Hepatocyte (in vitro differentiated cells): Measurements from ENCODE around the gene PCGF3. TPM values are rescaled to one million over a fixed set of nuclear protein-coding genes. Genes with fewer than 3 reads are reported as not detected.

Source experiments
- DNase-seq: peaks from one replicate; pipeline ENCODE4 v3.0.0-alpha.2; 2016; ENCODE audit warnings: low spot score
- H2AFZ ChIP-seq: fragments of 200-600 bp; sonication (generic); 2 replicates; pipeline ENCODE4 v1.6.0; 2016; ENCODE audit warnings: antibody characterized with exemption, mild to moderate bottlenecking
- H3K27ac ChIP-seq: fragments of 200-600 bp; sonication (generic); 2 replicates; pipeline ENCODE4 v1.5.1; 2016; ENCODE audit warnings: mild to moderate bottlenecking
- H3K27me3 ChIP-seq: fragments of 200-600 bp; sonication (generic); 2 replicates; pipeline ENCODE4 v1.6.1; 2016
- H3K36me3 ChIP-seq: fragments of 200-600 bp; sonication (generic); replicated peaks from 2 replicates; pipeline ENCODE4 v1.5.1; 2016; ENCODE audit warnings: low read depth; ENCODE audit not compliant: insufficient read depth
- H3K4me1 ChIP-seq: fragments of 200-600 bp; sonication (generic); 2 replicates; pipeline ENCODE4 v1.5.1; 2016; ENCODE audit warnings: mild to moderate bottlenecking, moderate library complexity; ENCODE audit not compliant: insufficient read depth
- H3K4me2 ChIP-seq: fragments of 200-600 bp; sonication (generic); 2 replicates; pipeline ENCODE4 v1.6.0; 2016
- H3K4me3 ChIP-seq: fragments of 200-600 bp; sonication (generic); 2 replicates; pipeline ENCODE4 v1.5.1; 2016; ENCODE audit warnings: mild to moderate bottlenecking
- H3K79me2 ChIP-seq: fragments of 200-600 bp; sonication (generic); 2 replicates; pipeline ENCODE4 v1.6.0; 2017; ENCODE audit warnings: mild to moderate bottlenecking
- H3K9me2 ChIP-seq: fragments of 200-600 bp; sonication (generic); replicated peaks from 2 replicates; pipeline ENCODE4 v1.6.0; 2017; ENCODE audit warnings: mild to moderate bottlenecking; ENCODE audit not compliant: insufficient read depth
- H3K9me3 ChIP-seq: fragments of 200-600 bp; sonication (generic); 2 replicates; pipeline ENCODE4 v1.5.1; 2016; ENCODE audit warnings: low read depth, mild to moderate bottlenecking
- H4K20me1 ChIP-seq: fragments of 200-600 bp; sonication (generic); 2 replicates; pipeline ENCODE4 v1.6.0; 2016; ENCODE audit warnings: mild to moderate bottlenecking; ENCODE audit not compliant: insufficient read depth, poor library complexity, severe bottlenecking
- EZH2 ChIP-seq: fragments of 200-600 bp; sonication (generic); IDR thresholded peaks from 2 replicates; pipeline ENCODE4 v1.6.1; 2016; ENCODE audit warnings: antibody characterized with exemption, mild to moderate bottlenecking, borderline replicate concordance
- EZH2phosphoT487 ChIP-seq: fragments of 200-600 bp; sonication (generic); IDR thresholded peaks from one replicate; pipeline ENCODE4 v1.6.1; 2018; ENCODE audit warnings: antibody characterized with exemption, mild to moderate bottlenecking, low read depth, moderate library complexity; ENCODE audit not compliant: unreplicated experiment, severe bottlenecking
- WGBS: methylation state at CpG from one replicate; pipeline ENCODE4 v1.1.6; 2016; ENCODE audit warnings: low lambda C conversion rate; ENCODE audit errors: missing lambda C conversion rate; 5-methylcytosine and 5-hydroxymethylcytosine counted together
- polyA plus RNA-seq: library from polyadenylated mRNA; unstranded; fragments of >200 nt; fragmentation: Nextera tagmentation; extraction: Ambion mirVana; gene quantifications from 2 replicates; pipeline ENCODE4 v1.2.1, GENCODE V29; 2016
- total RNA-seq: library from RNA; depleted of rRNA; stranded (reverse); fragments of >200 nt; gene quantifications from 2 replicates; pipeline ENCODE4 v1.2.3, GENCODE V29; 2014
- TF ChIP-seq, protein P1 (sequence below): fragments of 200-600 bp; sonication (generic); IDR thresholded peaks from 2 replicates; pipeline ENCODE4 v1.5.1; 2016; ENCODE audit warnings: antibody characterized with exemption, mild to moderate bottlenecking; ENCODE audit not compliant: poor library complexity

The PCGF3 gene
- total and polyA plus RNA-seq, 2 experiments from 2014 or later = 21.8 to 43.5 TPM

- no peak for DNase-seq
- Histone ChIP-seq H3K4me1 (peaks cover 3% of the 10 kb centered on the region), H3K9me2 (no peaks in the 10 kb centered on the region), H3K79me2 (peaks cover 88% of the 10 kb centered on the region), H3K27me3 (no peaks in the 10 kb centered on the region), H3K27ac (no peak overlapping the region), H4K20me1 (peaks cover 62% of the 10 kb centered on the region), H2AFZ (no peak overlapping the region), H3K4me2 (no peak overlapping the region), H3K9me3 (no peaks in the 10 kb centered on the region), H3K4me3 (no peak overlapping the region), H3K36me3 (no peaks in the 10 kb centered on the region)
- WGBS = 91% methylated on average over 17 of the region's 17 CpGs
- TF ChIP-seq, protein P1, sequence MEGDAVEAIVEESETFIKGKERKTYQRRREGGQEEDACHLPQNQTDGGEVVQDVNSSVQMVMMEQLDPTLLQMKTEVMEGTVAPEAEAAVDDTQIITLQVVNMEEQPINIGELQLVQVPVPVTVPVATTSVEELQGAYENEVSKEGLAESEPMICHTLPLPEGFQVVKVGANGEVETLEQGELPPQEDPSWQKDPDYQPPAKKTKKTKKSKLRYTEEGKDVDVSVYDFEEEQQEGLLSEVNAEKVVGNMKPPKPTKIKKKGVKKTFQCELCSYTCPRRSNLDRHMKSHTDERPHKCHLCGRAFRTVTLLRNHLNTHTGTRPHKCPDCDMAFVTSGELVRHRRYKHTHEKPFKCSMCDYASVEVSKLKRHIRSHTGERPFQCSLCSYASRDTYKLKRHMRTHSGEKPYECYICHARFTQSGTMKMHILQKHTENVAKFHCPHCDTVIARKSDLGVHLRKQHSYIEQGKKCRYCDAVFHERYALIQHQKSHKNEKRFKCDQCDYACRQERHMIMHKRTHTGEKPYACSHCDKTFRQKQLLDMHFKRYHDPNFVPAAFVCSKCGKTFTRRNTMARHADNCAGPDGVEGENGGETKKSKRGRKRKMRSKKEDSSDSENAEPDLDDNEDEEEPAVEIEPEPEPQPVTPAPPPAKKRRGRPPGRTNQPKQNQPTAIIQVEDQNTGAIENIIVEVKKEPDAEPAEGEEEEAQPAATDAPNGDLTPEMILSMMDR = no peak
- TF ChIP-seq EZH2 (no peak), EZH2phosphoT487 (no peak)
Measured at GRCh38 chr4:726838-727237, 21.2 kb downstream of the PCGF3 start.

DNA sequence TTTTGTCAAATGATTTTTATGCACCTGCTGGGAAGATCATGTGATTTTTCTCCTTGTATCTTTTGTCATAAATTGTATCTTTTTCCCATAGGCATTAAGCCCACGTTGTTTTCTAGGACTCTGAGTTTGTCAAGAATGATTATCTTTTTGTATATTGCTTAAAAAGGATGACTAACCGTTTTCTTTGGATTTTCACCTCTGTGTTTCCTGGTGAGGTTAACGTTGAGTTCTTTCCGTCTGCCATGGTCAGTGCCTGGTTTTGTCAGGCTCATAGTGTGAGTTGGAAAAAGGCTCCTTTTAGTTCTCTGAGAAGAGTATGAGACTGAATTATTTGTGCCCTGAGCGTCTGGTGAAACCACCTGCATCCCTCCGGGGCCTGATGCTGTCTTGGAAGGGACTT, 21.9 kb downstream of the PCGF3 start:
- no peak for DNase-seq
- 85% methylated on average over 6 of the region's 6 CpGs for WGBS
- Histone ChIP-seq H3K27ac (no peak overlapping the region), H3K9me3 (no peaks in the 10 kb centered on the region), H3K79me2 (peaks cover 83% of the 10 kb centered on the region), H3K4me1 (peaks cover 3% of the 10 kb centered on the region), H3K4me3 (no peak overlapping the region), H4K20me1 (peaks cover 60% of the 10 kb centered on the region), H2AFZ (no peak overlapping the region), H3K4me2 (no peak overlapping the region), H3K9me2 (no peaks in the 10 kb centered on the region), H3K27me3 (no peaks in the 10 kb centered on the region), H3K36me3 (no peaks in the 10 kb centered on the region)
- no peak for TF ChIP-seq EZH2
- TF ChIP-seq, protein P1 = no peak
- no peak for TF ChIP-seq EZH2phosphoT487

GRCh38 chr4:729336-730315, 24.0 kb downstream of the PCGF3 start:
- Histone ChIP-seq H3K4me3 (no peak overlapping the region), H3K4me2 (no peak overlapping the region), H3K79me2 (peaks cover 65% of the 10 kb centered on the region), H2AFZ (no peak overlapping the region), H3K9me3 (no peaks in the 10 kb centered on the region), H3K27ac (no peak overlapping the region), H3K9me2 (no peaks in the 10 kb centered on the region), H3K36me3 (no peaks in the 10 kb centered on the region), H4K20me1 (peaks cover 50% of the 10 kb centered on the region), H3K27me3 (no peaks in the 10 kb centered on the region), H3K4me1 (no peaks in the 10 kb centered on the region)
- TF ChIP-seq, protein P1 = no peak
- TF ChIP-seq EZH2phosphoT487 (no peak), EZH2 (no peak)
- DNase-seq = no peak
- WGBS = 97% methylated on average over 19 of the region's 20 CpGs
